GM21717 (cell line): ENCODE results near the gene BNC2.

Source experiments
- ATAC-seq: cut with Tn5 transposase; IDR thresholded peaks from one replicate; pipeline ENCODE4 v1.9.1; 2021; ENCODE audit warnings: mild to moderate bottlenecking, moderate library complexity; ENCODE audit not compliant: unreplicated experiment

BNC2 gene

DNA sequence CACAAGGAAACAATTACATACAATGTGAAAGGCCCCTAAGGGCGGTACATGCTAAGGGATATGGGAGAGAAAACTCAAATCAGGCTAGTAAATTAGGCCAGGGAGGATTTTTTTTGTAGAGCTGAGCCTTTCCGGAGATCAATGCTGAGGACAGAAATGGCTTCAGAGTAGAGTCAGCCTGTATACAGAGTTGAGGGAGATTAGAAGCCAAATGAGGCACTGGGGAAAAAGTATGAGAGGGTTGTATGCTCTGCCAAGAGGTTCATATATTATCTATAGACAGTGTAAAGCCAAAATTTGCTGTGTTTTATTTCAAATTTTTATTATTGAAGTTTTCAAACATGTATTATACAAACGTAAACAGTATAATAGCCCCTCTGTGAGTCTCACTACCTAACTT is 103.1 kb downstream of the BNC2 start:
- ATAC-seq, result no peak

DNA sequence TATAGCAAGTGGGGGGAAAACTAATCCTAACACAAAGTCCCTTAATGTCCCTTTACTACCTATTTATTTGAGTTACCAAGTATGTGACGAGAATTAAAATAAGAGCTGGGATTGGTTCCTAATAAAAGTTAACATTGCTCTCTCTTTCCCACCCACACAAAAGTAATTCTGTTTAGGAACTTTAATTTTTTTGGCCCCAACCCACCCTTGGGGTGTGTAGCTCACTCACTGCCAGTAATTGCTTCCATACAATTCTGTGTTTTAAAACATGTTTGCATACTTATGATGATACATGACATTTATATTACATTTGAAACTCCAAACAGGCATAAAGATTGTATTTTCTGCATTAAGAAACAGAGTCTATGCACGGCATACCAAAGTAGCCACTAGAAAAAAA is 106.5 kb downstream of the BNC2 start:
- no peak for ATAC-seq

DNA sequence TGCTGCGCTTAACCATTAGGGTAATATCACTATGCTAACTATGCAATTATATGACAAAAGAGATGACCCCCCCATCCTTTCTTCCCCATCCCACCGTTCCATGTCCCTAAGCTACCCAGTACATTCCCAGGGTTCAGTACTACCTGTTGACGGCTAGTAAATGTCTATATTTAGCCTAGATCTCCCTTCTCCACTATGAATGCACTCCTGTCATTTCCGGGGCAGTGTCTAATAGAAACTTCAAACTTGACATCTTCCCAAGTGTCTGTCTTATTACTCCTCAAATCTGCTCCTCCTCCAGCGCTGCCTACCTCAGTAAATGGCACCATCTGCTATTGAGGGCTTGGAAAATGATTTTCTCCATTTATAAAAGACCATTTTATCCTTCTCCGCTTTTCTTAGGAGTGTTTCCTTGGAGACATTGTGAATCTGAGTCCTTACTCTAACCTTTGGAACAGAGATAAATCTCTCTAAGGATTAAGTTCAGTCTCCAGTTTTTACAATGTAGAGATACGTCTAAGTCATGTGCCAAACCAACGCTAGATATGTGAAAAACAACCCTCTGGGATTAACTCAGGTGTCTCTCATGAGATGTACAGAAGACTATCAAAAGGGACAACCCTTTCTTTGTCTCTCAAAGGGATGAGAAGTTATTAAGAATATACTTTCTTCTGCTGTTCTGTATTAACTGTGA is 114.9 kb downstream of the BNC2 start:
- ATAC-seq, result no peak

DNA sequence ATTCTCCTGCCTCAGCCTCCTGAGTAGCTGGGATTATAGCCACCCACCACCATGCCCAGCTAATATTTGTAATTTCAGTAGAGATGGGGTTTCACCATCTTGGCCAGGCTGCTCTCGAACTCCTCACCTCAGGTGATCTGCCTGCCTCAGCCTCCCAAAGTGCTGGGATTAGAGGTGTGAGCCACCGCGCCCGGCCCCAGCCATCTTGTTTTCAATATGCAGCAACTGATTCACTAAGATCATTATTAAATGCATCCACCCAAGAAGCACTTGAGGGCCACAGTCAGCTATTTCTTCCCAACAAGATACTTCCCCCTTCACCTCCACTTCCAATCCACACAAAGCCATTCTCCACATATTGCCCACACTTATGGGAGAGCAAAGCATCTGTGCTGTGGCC is 115.8 kb downstream of the BNC2 start:
- ATAC-seq, result no peak

DNA sequence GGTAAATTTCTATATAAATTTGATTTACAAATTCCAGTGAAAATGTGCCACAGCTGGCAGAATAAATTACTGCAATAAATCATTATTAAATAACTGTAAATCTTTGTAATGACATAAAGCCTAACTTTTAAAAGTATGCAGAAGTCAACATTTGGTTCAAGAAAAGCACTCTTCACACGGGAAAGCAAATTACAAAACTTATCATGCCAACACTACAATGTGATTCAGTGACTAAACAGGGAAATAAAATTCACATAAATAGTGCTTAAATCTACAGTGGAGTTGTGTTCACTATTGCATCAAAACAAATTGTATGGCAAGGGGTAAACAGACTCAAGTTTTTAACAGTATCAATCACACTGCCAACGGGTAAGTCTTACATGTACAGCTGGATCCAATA is 117.2 kb downstream of the BNC2 start:
- no peak for ATAC-seq

DNA sequence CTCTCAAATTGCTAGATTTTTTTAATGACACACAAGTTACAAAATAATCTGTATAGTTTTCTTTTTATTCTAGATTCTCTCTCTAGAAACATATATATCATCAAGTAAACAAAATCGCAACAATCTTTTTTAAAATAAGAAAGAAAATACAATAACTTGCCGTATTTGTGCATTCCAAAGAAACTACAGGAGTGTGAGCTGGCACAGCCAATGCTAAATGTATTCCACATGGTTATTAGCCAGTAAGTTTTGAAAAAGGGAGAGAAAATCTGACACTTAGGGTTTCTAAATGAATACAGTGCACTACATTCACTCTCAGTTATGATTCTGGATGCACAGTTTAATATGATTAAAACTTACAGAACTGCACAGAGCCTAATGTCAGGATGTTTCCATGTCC is 117.9 kb downstream of the BNC2 start:
- no peak for ATAC-seq

DNA sequence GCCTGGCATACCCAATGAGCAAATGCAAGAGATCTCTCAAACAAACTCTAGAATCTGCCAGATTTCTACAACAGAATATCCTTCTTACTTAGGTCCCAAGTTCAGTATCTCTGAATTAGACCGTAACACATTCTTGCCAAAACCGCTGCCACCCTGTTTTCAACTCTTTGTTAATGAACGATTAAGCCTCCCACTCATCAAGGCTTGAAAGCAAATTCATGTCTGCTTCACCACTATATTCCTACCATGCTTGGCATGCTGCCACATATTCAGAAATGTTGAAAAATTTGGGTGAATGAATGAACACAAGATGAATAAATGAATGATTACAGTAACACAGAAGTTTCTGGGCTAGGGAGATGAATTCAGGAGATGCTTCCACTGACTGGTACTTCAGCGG is 119.9 kb downstream of the BNC2 start:
- ATAC-seq, result no peak

DNA sequence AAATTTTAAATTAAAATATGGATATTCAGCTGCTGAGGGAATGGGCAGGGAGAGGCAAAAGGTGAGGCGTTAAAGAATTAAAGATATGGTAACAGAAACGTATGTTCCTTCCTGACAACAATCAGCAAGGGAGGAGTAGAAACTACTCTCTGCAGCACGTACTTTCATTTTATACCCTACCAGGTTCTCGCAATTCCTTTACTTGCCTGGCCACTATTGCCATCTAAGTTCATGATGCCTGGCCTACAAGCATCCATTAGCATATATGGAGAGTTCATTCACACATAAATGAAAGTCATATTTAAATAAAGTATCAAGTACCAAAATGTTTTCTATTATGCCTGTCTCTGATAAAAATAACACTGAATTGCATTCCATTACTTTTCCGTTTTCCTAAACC is 125.1 kb downstream of the BNC2 start:
- ATAC-seq, result no peak

DNA sequence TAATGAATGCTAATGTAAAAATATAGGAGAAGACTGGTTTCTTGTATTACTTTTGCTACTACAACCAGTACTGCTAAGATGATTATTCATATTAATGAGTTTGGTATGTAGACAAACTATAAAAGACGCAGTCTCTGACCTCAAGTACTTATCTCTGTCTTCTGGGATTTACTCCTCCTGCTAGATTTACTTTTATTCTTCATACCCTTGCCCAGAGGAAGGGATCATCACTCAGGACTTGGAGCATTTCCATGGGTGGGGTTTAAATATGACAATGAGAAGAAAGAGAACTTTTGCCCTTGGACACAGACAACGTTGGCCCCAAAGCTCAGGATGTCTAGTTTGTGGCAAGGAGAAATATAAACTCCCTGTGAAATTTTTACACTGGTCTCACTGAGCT is 126.1 kb downstream of the BNC2 start:
- ATAC-seq, result no peak

DNA sequence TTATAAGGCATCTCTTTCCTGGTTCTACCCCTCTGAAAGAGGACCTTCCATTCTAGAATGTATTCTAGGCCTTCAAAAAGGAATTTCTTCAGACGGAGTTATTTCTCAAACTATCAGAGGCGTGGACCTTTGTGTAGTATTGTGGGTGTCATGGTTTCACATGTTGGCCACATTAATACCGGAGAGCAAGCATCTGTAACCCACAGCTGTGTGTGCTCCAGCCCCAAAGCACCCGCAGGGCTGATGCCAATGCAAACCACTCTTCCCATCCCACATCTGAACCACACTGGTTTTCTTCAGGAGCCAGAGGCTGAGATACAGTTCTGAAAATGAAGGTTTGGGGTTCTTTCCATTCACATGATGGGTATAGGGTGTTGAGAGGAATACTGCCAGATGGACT is 127.1 kb downstream of the BNC2 start:
- no peak for ATAC-seq

DNA sequence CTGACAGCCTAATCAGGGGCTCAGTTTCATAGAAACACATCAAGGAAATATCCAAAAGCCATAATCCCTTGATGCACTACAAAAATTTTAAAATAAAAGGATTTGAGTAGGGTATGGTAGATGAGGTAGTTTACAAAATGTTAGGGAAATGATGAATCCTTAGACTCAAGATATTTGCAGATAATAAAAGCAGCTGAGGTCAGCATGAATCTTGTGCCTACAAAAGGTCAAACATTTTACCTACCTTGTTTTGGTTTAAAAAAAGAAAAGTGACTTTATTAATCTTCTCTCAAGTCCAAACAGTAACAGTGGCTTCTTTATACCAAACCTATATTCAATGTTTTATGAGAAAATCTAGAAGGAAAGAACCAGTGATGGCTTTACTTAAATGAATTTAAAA is 135.5 kb downstream of the BNC2 start:
- no peak for ATAC-seq

DNA sequence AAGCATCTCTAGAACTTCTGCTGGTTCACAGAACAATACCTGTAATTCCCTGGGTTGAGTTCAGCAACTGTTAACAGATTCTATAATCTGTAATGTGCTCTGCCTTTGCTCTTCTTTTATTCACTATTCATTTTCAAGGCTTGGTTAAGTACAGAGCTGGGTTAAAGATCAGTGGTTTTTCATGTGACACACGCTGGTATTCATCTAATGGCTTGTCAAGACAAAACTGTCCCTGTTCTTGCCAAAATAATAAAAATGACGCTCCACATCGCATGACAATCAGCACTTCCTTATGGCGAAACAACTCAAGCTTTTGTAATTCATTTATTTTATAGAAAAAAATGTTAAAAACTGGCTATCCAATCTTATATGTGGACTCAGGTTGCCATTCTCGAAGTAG is 137.9 kb downstream of the BNC2 start:
- ATAC-seq, result no peak

DNA sequence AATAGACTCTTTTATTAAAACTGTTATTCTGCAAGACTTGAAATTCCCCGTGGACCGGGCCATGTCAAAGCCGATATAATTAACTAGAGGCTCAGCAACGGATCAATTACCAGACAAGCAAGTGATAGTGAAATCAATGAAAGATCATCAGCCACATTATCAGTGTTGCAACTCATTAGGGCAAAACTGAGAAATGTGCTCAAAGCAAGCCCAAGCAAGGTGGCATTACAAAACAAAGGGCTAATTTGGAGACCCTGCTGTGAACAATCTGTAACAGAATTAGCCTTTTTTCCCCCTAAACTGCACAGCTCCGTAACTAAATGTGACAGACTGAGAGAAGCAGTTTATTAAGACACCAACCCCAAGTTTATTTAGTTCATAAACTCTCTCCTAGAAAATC is 140.3 kb downstream of the BNC2 start:
- ATAC-seq, result no peak

DNA sequence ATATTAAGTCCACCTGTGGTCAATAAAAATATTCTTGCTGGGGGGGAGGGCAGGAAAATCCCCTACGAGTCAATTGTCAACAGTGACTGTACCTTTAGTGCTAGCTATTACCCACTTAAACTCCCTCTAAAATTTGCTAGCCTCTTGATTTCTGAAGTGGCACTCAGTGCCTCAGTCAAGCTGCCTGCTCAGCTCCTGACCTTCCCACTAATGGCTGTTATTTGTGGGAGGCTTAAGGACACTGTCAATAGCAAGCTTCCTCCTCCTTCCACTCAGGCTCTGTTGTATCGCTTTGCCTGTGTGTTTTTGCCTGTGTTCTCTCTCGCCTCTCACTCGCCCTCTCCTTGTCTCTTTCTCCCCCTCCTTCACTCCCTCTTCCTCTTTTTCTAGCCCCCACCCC is 140.8 kb downstream of the BNC2 start:
- ATAC-seq, result no peak

DNA sequence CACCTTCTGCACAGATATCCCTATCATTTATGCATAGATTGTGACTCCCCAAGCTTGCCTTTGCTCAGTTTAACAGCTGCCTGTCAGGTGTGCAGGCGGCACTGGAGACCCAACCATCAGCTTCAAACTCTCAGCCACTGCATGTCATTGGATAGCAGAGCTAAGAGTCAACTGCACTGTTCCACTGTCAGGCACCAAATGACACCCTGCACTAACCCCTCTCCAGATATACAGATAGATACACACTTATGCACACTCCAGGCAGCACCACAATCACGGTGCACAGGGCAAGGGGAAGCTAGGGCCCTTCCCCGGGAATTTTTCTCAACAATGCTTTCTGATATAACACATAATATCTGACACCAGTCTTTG is 142.3 kb downstream of the BNC2 start:
- ATAC-seq, result no peak

DNA sequence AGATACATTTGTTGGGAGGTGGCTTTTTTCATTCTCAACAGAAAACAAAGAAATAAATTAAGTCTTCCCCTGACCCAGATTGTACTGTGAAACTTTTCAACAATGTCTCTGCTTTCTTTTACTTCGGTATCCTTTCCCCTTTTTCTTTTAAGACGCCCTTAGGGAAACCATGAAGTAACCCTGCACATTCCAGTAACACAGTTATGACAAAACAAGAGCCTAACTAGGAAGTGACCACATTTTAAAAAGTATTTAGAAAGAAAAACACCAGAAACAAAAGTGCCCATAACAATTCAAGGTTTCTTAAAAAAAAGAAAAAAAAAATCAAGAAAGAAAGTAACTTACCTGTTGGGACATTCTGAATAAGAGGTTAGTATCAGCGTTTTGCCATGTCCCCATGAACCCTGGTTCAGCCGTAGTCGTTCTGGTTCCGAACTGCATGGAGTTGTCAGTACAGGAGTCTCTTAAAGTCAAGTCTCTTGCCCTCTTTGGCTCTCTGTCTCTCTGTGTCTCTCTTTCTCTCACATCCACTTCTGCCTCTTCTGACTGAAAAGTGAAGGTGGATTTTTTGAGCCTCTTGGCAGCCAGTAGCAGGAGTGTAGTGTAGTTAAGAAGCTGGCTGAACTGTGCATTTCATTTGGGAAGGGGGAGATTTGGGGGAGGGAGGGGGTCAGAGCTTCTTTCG is 142.9 kb downstream of the BNC2 start:
- ATAC-seq, result no peak

DNA sequence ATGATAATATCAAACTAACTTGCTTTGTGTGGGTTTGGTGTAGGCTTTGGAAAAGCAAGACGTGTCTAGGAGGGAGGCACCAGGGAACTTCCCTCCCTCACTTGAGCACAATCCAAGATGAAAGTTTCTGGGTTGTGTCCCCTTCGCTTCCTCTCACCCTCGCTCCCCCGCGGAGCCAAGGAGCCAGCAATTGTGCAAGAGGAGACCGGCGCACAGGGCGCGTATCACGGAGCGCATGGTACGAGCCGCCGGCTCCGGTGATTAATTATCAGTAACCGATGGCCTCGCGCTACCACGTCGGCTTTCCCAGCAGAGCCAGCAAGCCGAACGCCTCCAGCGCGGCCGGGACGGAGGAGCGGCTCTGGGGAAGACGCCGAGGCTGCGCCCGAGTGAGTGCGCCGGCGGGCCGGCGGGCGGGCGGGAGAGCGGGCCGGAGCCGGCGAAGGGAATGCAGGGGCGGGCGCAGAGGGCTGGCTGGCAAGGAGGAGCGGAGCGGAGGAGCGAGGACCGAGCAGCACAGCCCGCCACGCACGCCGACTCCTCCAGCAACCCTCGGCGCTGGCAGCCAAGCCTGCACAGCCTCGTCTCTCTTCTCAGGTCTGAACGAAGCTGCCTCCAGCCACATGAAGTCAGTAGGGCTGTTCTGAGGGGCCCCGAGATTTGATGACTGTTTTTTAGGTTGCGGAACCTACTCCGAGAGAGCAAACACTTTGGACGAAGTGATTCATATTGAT is 143.6 kb downstream of the BNC2 start:
- no peak for ATAC-seq

DNA sequence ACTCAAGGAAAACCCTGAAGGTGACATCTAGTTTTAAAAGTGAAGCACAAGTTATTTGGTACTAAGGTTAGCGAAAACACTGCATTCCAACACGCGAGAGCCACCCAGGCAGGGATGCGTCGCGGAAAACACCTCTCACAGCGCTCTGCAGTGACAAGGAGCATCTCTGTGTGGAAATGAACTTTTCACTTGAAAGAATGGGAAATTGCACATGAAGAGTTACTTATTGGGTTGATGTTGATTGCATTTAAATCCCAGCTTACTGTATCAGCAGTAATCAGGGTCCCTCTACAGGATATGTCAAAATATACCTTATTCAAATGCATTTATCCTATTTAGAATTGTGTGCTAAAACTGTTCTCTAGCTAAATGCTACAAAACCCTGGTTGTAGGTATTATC is 144.4 kb downstream of the BNC2 start:
- ATAC-seq, result no peak

DNA sequence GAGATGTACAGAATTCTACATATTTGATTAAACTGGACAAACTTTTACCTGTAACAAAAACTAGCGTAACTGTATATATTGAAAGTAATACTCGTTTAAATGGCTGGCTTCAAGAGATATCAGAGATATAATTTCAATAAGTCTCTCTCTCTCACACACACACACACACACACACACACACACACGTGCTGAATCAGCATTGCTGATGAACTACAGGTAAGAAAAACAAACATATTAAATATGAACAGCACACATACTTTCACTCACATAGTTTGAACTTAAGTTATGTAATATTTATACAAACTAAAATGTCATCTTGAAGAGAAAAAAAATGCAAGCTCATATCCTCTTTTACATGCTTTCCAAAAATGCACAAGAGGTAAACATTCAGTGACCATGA is 145.4 kb downstream of the BNC2 start:
- ATAC-seq, result no peak

DNA sequence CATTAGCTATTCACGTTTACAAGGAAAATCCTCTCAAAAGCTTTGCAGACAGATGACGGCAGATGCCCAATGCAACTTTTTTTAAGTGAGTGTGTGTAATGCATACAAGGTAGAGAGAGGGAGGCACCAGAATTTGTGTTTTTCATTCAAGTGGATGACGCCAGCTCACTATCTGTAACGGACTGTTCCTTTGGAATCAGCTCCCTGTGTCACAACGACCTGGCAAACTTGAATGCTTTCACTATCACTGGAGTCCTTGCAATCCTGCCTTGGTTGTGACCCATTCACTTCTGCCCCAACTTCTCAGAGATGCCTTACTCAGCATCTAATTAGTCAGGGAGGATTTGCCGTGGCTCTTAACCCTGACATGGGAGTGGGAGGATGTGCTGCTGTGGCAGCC is 148.5 kb downstream of the BNC2 start:
- ATAC-seq, result no peak

DNA sequence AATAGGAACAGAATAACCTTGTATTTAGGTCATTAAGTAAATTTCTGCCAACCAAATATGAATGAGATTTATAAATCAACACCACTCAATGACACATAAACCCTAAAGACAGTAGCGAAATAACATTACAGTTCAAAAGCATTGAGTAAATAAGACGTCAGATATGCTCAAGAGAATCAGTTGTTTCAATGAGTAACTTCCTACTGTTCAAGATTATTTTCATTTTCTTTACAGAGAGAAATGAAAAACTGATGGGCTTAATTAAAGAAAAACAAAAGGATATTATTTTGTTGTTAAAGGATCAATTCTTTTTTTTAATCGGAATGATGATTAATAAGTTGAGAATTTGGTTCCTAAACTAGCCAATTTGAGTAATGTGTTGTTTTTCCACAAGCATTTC is 150.1 kb downstream of the BNC2 start:
- ATAC-seq, result no peak

DNA sequence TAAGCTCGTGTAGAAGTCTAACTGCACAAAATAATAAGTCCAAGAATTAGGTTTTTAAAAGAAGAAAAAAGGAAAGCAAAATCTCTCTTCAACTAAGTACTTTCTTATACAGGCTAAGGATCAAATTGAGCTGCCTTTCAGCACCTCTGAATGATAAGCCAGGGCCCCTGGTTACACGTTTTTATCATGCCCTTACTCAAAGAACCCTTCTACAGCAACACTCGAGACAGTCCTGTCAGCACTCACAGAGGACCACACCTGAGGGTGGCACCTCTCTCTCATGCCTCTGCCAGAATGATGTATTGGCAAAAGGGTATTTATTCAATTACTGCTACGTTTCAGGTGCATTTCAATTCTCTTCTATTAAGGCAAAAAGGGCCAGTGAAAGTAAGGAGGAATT is 150.5 kb downstream of the BNC2 start:
- no peak for ATAC-seq
